Right hindlimb (tissue), 1 donor: ENCODE data around the gene FAM210A.
"Not testable (repeated sequence)": the region's sequence is repeated elsewhere in the genome, so short reads cannot be mapped to it uniquely, and the experiment has no call there.

ENCODE experiments used
- DNase-seq: peaks from one replicate; pipeline ENCODE4 v3.0.0-alpha.2; 2018

FAM210A gene

GRCh38 chr18:13700153-13700552, 26.2 kb downstream of the FAM210A start:
- no peak for DNase-seq

GRCh38 chr18:13696961-13697360, 29.4 kb downstream of the FAM210A start:
- no peak for DNase-seq

- not testable (repeated sequence) for DNase-seq
Measured at GRCh38 chr18:13695337-13695736, 31.0 kb downstream of the FAM210A start.

- not testable (repeated sequence) for DNase-seq
Measured at GRCh38 chr18:13690060-13690459, 36.3 kb downstream of the FAM210A start.

GRCh38 chr18:13688191-13689136, 37.9 kb downstream of the FAM210A start:
- DNase-seq: no peak

GRCh38 chr18:13684546-13684945, 41.8 kb downstream of the FAM210A start:
- no peak for DNase-seq

GRCh38 chr18:13681701-13682100, 44.7 kb downstream of the FAM210A start:
- no peak for DNase-seq

GRCh38 chr18:13680612-13681011, 45.7 kb downstream of the FAM210A start:
- DNase-seq: no peak

- not testable (repeated sequence) for DNase-seq
Measured at GRCh38 chr18:13677350-13677749, 49.0 kb downstream of the FAM210A start.

GRCh38 chr18:13676471-13676870, 49.9 kb downstream of the FAM210A start:
- no peak for DNase-seq

GRCh38 chr18:13672657-13673056, 53.7 kb downstream of the FAM210A start:
- DNase-seq: no peak

GRCh38 chr18:13661779-13662256, 64.5 kb downstream of the FAM210A start:
- no peak for DNase-seq

GRCh38 chr18:13661051-13661778, 65.1 kb downstream of the FAM210A start:
- DNase-seq: no peak

- no peak for DNase-seq
Measured at GRCh38 chr18:13660510-13660909, 65.8 kb downstream of the FAM210A start.

- no peak for DNase-seq
Measured at GRCh38 chr18:13658436-13659204, 67.7 kb downstream of the FAM210A start.

GRCh38 chr18:13657974-13658373, 68.4 kb downstream of the FAM210A start:
- DNase-seq: no peak

- no peak for DNase-seq
Measured at GRCh38 chr18:13653746-13654433, 72.5 kb downstream of the FAM210A start.

GRCh38 chr18:13649397-13650390, 76.7 kb downstream of the FAM210A start:
- no peak for DNase-seq

GRCh38 chr18:13647761-13648160, 78.6 kb downstream of the FAM210A start:
- DNase-seq: no peak

- no peak for DNase-seq
Measured at GRCh38 chr18:13646633-13647032, 79.7 kb downstream of the FAM210A start.

- DNase-seq: no peak
Measured at GRCh38 chr18:13645093-13645492, 81.3 kb downstream of the FAM210A start.
